GM23338 (cell line): ENCODE measurements around the gene MINDY4. TPM values are rescaled to one million over a fixed set of nuclear protein-coding genes. Genes with fewer than 3 reads are reported as not detected.

Source experiments
- ATAC-seq: fragments of 200-7000 bp; cut with Tn5 transposase; 3 replicates; pipeline ENCODE4 v1.9.1; 2020
- DNase-seq: peaks from one replicate; pipeline ENCODE4 v3.0.0-alpha.2; 2015; ENCODE audit warnings: low spot score
- H2AFZ ChIP-seq: fragments of 200-600 bp; sonication (generic); 2 replicates; pipeline ENCODE4 v1.8.0; 2016; ENCODE audit warnings: antibody characterized with exemption, mild to moderate bottlenecking, moderate library complexity
- H3F3A ChIP-seq: fragments of 200-600 bp; sonication (generic); replicated peaks from 2 replicates; pipeline ENCODE4 v1.8.0; 2017; ENCODE audit warnings: antibody characterized with exemption, mixed run types, low read depth
- H3K27ac ChIP-seq: fragments of 200-600 bp; sonication (generic); 2 replicates; pipeline ENCODE4 v1.6.1; 2016; ENCODE audit warnings: low read depth
- H3K27me3 ChIP-seq: fragments of 200-600 bp; sonication (generic); 2 replicates; pipeline ENCODE4 v1.8.0; 2016; ENCODE audit warnings: mild to moderate bottlenecking, mixed run types, moderate library complexity; ENCODE audit not compliant: insufficient read depth
- H3K36me3 ChIP-seq: fragments of 200-600 bp; sonication (generic); 2 replicates; pipeline ENCODE4 v1.8.0; 2016; ENCODE audit warnings: mild to moderate bottlenecking; ENCODE audit not compliant: insufficient read depth
- H3K4me1 ChIP-seq: fragments of 200-600 bp; sonication (generic); 2 replicates; pipeline ENCODE4 v1.8.0; 2016; ENCODE audit warnings: mild to moderate bottlenecking, moderate library complexity; ENCODE audit not compliant: insufficient read depth
- H3K4me2 ChIP-seq: fragments of 200-600 bp; sonication (generic); 2 replicates; pipeline ENCODE4 v1.7.1; 2017; ENCODE audit warnings: mixed run types
- H3K4me3 ChIP-seq: fragments of 200-600 bp; sonication (generic); 2 replicates; pipeline ENCODE4 v1.6.1; 2016; ENCODE audit warnings: mixed run types
- H3K79me2 ChIP-seq: fragments of 200-600 bp; sonication (generic); replicated peaks from 2 replicates; pipeline ENCODE4 v1.8.0; 2017; ENCODE audit warnings: mild to moderate bottlenecking; ENCODE audit not compliant: insufficient read depth
- H3K9me2 ChIP-seq: fragments of 200-600 bp; sonication (generic); 2 replicates; pipeline ENCODE4 v1.8.0; 2017; ENCODE audit not compliant: insufficient read depth
- H4K20me1 ChIP-seq: fragments of 200-600 bp; sonication (generic); replicated peaks from 2 replicates; pipeline ENCODE4 v1.8.0; 2017; ENCODE audit warnings: mild to moderate bottlenecking; ENCODE audit not compliant: insufficient read depth
- H3K27ac Mint-ChIP-seq: 2 replicates; pipeline ENCODE4 v1.8.0; 2020; ENCODE audit warnings: inconsistent platforms, mild to moderate bottlenecking, moderate library complexity, mixed read lengths
- H3K27me3 Mint-ChIP-seq: 3 replicates; pipeline ENCODE4 v1.8.0; 2022; ENCODE audit warnings: low read depth, mild to moderate bottlenecking, moderate library complexity, mixed read lengths, inconsistent platforms; ENCODE audit not compliant: insufficient read depth, poor library complexity
- H3K36me3 Mint-ChIP-seq: 3 replicates; pipeline ENCODE4 v1.8.0; 2021; ENCODE audit warnings: low read depth, mild to moderate bottlenecking, inconsistent platforms, moderate library complexity, mixed read lengths
- H3K4me1 Mint-ChIP-seq: 3 replicates; pipeline ENCODE4 v1.8.0; 2020; ENCODE audit warnings: mild to moderate bottlenecking, inconsistent platforms, mixed read lengths
- H3K4me3 Mint-ChIP-seq: 3 replicates; pipeline ENCODE4 v1.8.0; 2021; ENCODE audit warnings: moderate library complexity, mild to moderate bottlenecking, inconsistent platforms, mixed read lengths
- H3K9me3 Mint-ChIP-seq: 3 replicates; pipeline ENCODE4 v1.8.0; 2020; ENCODE audit warnings: moderate library complexity, mild to moderate bottlenecking, inconsistent platforms, mixed read lengths
- CREB1 ChIP-seq: fragments of 250-450 bp; sonication (Bioruptor Pico); IDR thresholded peaks from 2 replicates; pipeline ENCODE4 v1.5.0; 2020; ENCODE audit warnings: low read depth, mild to moderate bottlenecking, moderate library complexity
- EZH2phosphoT487 ChIP-seq: fragments of 200-600 bp; sonication (generic); IDR thresholded peaks from one replicate; pipeline ENCODE4 v1.8.1; 2018; ENCODE audit warnings: antibody characterized with exemption; ENCODE audit not compliant: unreplicated experiment
- JUNB ChIP-seq: IDR thresholded peaks from one replicate; pipeline ENCODE4 v1.6.1; 2016; ENCODE audit warnings: antibody characterized with exemption; ENCODE audit not compliant: unreplicated experiment
- NANOG ChIP-seq: IDR thresholded peaks from 2 replicates; pipeline ENCODE4 v1.6.1; 2016; ENCODE audit warnings: antibody characterized with exemption, borderline replicate concordance
- POLR2AphosphoS5 ChIP-seq: IDR thresholded peaks from 2 replicates; pipeline ENCODE4 v1.6.1; 2016; ENCODE audit warnings: antibody characterized with exemption, low read depth
- STAT1 ChIP-seq: IDR thresholded peaks from one replicate; pipeline ENCODE4 v1.6.1; 2016; ENCODE audit warnings: antibody characterized with exemption; ENCODE audit not compliant: unreplicated experiment
- ZNF331 ChIP-seq: fragments of 250-450 bp; sonication (Bioruptor Pico); IDR thresholded peaks from 2 replicates; pipeline ENCODE4 v1.5.0; 2020; ENCODE audit warnings: low read depth, mild to moderate bottlenecking, moderate library complexity
- polyA plus RNA-seq: library from polyadenylated mRNA; unstranded; fragments of >200 nt; fragmentation: Nextera tagmentation; extraction: Ambion mirVana; gene quantifications from 2 replicates; pipeline ENCODE4 v1.2.1, GENCODE V29; 2016
- total RNA-seq: library from RNA; depleted of rRNA; stranded (reverse); fragments of >200 nt; shearing (Covaris generic); gene quantifications from 2 replicates; pipeline ENCODE4 v1.2.3, GENCODE V29; 2014
- TF ChIP-seq, protein P1 (sequence below), 2 experiments: fragments of 200-600 bp in 1 of 2; sonication (generic) in 1 of 2; conservative IDR thresholded peaks; 2 replicates each; pipeline versions ENCODE4 v1.5.1 to v1.6.1; 2016 to 2017; ENCODE audit warnings: antibody characterized with exemption in 2 of 2, low read depth in 2 of 2, mild to moderate bottlenecking in 2 of 2, moderate library complexity in 1 of 2
- TF ChIP-seq, protein P2 (sequence below): fragments of 250-450 bp; sonication (Bioruptor Pico); IDR thresholded peaks from 2 replicates; pipeline ENCODE4 v1.5.0; 2020; ENCODE audit warnings: mild to moderate bottlenecking, moderate library complexity
- TF ChIP-seq, protein P3 (sequence below): IDR thresholded peaks from one replicate; pipeline ENCODE4 v1.6.1; 2018; ENCODE audit warnings: antibody characterized with exemption; ENCODE audit not compliant: unreplicated experiment

Gene MINDY4
- total and polyA plus RNA-seq, 2 experiments from 2014 or later = 1.7 to 4.4 TPM

DNA sequence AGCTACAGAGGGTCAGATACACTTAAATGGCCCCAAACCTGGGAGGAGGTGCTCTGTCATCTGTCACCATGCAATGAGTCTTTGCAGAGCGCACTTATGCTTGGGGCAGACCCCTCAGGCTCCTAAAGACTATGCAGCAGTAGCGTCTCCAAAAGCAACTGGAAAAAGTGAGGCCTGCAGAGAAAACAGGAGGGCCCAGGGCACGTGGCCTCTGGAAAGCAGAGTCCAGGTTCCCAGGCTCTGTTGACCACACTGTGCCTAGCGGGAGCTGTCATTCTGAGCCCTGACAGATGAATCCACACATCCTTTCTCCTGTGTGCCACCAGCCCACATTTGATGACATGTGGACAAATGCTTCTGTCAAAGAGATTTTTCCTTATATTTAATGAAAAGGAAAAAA is 66.4 kb downstream of the MINDY4 start:
- no peak overlapping the region for H3K4me2 ChIP-seq
- H3F3A ChIP-seq = no peaks in the 10 kb centered on the region
- ATAC-seq = no peak
- H4K20me1 ChIP-seq = no peaks in the 10 kb centered on the region
- no peak overlapping the region for H3K27ac ChIP-seq
- no peaks in the 10 kb centered on the region for H3K36me3 ChIP-seq
- H3K4me1 ChIP-seq = no peaks in the 10 kb centered on the region
- no peaks in the 10 kb centered on the region for H3K79me2 ChIP-seq
- DNase-seq = no peak
- H3K27ac Mint-ChIP-seq = no peak overlapping the region
- no peaks in the 10 kb centered on the region for H3K27me3 ChIP-seq
- H3K4me3 Mint-ChIP-seq = no peak overlapping the region
- H3K9me3 Mint-ChIP-seq = peaks cover 28% of the 10 kb centered on the region
- no peaks in the 10 kb centered on the region for H3K9me2 ChIP-seq
- H2AFZ ChIP-seq = no peak overlapping the region
- H3K36me3 Mint-ChIP-seq = peaks cover 34% of the 10 kb centered on the region
- H3K4me1 Mint-ChIP-seq = no peaks in the 10 kb centered on the region
- no peak overlapping the region for H3K4me3 ChIP-seq
- TF ChIP-seq, protein P1, sequence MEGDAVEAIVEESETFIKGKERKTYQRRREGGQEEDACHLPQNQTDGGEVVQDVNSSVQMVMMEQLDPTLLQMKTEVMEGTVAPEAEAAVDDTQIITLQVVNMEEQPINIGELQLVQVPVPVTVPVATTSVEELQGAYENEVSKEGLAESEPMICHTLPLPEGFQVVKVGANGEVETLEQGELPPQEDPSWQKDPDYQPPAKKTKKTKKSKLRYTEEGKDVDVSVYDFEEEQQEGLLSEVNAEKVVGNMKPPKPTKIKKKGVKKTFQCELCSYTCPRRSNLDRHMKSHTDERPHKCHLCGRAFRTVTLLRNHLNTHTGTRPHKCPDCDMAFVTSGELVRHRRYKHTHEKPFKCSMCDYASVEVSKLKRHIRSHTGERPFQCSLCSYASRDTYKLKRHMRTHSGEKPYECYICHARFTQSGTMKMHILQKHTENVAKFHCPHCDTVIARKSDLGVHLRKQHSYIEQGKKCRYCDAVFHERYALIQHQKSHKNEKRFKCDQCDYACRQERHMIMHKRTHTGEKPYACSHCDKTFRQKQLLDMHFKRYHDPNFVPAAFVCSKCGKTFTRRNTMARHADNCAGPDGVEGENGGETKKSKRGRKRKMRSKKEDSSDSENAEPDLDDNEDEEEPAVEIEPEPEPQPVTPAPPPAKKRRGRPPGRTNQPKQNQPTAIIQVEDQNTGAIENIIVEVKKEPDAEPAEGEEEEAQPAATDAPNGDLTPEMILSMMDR (conservative IDR thresholded peaks at IDR 0.05; ENCODE audit: low read depth in 2 of 2) = no peak
- no peaks in the 10 kb centered on the region for H3K27me3 Mint-ChIP-seq

DNA sequence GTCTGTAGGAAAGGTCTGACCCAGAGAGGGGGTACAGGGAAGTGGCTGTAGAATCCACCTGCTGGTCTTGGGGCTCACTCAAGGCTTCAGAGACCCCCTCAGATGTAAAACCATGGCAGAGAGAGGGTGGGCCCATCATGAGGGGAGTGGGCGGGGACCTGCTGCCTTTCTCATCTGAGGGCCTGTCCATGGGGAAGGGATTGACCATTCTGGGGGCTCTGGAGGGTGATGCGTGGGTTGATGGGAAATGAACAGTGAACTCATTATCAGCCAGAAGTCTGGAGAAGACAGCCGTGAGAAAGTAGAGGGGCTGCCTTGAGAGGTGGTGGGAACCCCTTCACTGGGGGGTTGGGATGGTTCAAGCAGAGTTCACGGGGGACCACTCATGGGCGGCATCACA is 66.8 kb downstream of the MINDY4 start:
- no peak for DNase-seq
- H3K27ac Mint-ChIP-seq = no peak overlapping the region
- TF ChIP-seq CREB1 (CRISPR knock-in tag) = no peak
- TF ChIP-seq, protein P2, sequence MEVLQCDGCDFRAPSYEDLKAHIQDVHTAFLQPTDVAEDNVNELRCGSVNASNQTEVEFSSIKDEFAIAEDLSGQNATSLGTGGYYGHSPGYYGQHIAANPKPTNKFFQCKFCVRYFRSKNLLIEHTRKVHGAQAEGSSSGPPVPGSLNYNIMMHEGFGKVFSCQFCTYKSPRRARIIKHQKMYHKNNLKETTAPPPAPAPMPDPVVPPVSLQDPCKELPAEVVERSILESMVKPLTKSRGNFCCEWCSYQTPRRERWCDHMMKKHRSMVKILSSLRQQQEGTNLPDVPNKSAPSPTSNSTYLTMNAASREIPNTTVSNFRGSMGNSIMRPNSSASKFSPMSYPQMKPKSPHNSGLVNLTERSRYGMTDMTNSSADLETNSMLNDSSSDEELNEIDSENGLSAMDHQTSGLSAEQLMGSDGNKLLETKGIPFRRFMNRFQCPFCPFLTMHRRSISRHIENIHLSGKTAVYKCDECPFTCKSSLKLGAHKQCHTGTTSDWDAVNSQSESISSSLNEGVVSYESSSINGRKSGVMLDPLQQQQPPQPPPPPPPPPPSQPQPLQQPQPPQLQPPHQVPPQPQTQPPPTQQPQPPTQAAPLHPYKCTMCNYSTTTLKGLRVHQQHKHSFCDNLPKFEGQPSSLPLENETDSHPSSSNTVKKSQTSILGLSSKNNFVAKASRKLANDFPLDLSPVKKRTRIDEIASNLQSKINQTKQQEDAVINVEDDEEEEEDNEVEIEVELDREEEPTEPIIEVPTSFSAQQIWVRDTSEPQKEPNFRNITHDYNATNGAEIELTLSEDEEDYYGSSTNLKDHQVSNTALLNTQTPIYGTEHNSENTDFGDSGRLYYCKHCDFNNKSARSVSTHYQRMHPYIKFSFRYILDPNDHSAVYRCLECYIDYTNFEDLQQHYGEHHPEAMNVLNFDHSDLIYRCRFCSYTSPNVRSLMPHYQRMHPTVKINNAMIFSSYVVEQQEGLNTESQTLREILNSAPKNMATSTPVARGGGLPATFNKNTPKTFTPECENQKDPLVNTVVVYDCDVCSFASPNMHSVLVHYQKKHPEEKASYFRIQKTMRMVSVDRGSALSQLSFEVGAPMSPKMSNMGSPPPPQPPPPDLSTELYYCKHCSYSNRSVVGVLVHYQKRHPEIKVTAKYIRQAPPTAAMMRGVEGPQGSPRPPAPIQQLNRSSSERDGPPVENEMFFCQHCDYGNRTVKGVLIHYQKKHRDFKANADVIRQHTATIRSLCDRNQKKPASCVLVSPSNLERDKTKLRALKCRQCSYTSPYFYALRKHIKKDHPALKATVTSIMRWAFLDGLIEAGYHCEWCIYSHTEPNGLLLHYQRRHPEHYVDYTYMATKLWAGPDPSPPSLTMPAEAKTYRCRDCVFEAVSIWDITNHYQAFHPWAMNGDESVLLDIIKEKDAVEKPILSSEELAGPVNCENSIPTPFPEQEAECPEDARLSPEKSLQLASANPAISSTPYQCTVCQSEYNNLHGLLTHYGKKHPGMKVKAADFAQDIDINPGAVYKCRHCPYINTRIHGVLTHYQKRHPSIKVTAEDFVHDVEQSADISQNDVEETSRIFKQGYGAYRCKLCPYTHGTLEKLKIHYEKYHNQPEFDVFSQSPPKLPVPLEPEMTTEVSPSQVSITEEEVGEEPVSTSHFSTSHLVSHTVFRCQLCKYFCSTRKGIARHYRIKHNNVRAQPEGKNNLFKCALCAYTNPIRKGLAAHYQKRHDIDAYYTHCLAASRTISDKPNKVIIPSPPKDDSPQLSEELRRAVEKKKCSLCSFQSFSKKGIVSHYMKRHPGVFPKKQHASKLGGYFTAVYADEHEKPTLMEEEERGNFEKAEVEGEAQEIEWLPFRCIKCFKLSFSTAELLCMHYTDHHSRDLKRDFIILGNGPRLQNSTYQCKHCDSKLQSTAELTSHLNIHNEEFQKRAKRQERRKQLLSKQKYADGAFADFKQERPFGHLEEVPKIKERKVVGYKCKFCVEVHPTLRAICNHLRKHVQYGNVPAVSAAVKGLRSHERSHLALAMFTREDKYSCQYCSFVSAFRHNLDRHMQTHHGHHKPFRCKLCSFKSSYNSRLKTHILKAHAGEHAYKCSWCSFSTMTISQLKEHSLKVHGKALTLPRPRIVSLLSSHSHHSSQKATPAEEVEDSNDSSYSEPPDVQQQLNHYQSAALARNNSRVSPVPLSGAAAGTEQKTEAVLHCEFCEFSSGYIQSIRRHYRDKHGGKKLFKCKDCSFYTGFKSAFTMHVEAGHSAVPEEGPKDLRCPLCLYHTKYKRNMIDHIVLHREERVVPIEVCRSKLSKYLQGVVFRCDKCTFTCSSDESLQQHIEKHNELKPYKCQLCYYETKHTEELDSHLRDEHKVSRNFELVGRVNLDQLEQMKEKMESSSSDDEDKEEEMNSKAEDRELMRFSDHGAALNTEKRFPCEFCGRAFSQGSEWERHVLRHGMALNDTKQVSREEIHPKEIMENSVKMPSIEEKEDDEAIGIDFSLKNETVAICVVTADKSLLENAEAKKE (CRISPR knock-in tag) = no peak
- TF ChIP-seq JUNB = no peak
- TF ChIP-seq STAT1 = no peak
- TF ChIP-seq EZH2phosphoT487 = no peak
- TF ChIP-seq ZNF331 (CRISPR knock-in tag) = no peak
- TF ChIP-seq POLR2AphosphoS5 = no peak
- TF ChIP-seq NANOG = no peak
- TF ChIP-seq, protein P3, sequence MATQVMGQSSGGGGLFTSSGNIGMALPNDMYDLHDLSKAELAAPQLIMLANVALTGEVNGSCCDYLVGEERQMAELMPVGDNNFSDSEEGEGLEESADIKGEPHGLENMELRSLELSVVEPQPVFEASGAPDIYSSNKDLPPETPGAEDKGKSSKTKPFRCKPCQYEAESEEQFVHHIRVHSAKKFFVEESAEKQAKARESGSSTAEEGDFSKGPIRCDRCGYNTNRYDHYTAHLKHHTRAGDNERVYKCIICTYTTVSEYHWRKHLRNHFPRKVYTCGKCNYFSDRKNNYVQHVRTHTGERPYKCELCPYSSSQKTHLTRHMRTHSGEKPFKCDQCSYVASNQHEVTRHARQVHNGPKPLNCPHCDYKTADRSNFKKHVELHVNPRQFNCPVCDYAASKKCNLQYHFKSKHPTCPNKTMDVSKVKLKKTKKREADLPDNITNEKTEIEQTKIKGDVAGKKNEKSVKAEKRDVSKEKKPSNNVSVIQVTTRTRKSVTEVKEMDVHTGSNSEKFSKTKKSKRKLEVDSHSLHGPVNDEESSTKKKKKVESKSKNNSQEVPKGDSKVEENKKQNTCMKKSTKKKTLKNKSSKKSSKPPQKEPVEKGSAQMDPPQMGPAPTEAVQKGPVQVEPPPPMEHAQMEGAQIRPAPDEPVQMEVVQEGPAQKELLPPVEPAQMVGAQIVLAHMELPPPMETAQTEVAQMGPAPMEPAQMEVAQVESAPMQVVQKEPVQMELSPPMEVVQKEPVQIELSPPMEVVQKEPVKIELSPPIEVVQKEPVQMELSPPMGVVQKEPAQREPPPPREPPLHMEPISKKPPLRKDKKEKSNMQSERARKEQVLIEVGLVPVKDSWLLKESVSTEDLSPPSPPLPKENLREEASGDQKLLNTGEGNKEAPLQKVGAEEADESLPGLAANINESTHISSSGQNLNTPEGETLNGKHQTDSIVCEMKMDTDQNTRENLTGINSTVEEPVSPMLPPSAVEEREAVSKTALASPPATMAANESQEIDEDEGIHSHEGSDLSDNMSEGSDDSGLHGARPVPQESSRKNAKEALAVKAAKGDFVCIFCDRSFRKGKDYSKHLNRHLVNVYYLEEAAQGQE = no peak

More for the DNA sequence above, 66.8 kb downstream of the MINDY4 start:
- no peaks in the 10 kb centered on the region for H3F3A ChIP-seq
- H3K4me2 ChIP-seq = no peak overlapping the region
- ATAC-seq = no peak
- Mint-ChIP-seq H3K9me3 (peaks cover 24% of the 10 kb centered on the region), H3K4me1 (no peaks in the 10 kb centered on the region), H3K4me3 (no peak overlapping the region), H3K27me3 (no peaks in the 10 kb centered on the region), H3K36me3 (peaks cover 29% of the 10 kb centered on the region)
- no peaks in the 10 kb centered on the region for H3K9me2 ChIP-seq
- no peaks in the 10 kb centered on the region for H3K36me3 ChIP-seq
- no peaks in the 10 kb centered on the region for H3K4me1 ChIP-seq
- H2AFZ ChIP-seq = no peak overlapping the region
- H4K20me1 ChIP-seq = no peaks in the 10 kb centered on the region
- no peaks in the 10 kb centered on the region for H3K27me3 ChIP-seq
- H3K27ac ChIP-seq = no peak overlapping the region
- no peaks in the 10 kb centered on the region for H3K79me2 ChIP-seq
- no peak overlapping the region for H3K4me3 ChIP-seq
